Cardiac fibroblast (primary cell): ENCODE measurements around the gene POLA1.
"Not testable (repeated sequence)": the region's sequence is repeated elsewhere in the genome, so short reads cannot be mapped to it uniquely, and the experiment has no call there.

ENCODE experiments used
- DNase-seq, 2 donors: peaks; one replicate each; pipeline versions ENCODE4 v3.0.0 to v3.0.0-alpha.2; 2010; ENCODE audit warnings: low read depth in 2 of 2
- H3K4me3 ChIP-seq, 2 donors: replicated peaks in 1 of 2; 1 replicate in 1 of 2; 2 replicates in 1 of 2; pipeline ENCODE4 v1.5.1; 2011; ENCODE audit warnings: low read depth in 2 of 2, low read length in 2 of 2, mild to moderate bottlenecking in 2 of 2, moderate library complexity in 1 of 2
- TF ChIP-seq, protein P1 (sequence below): IDR thresholded peaks from one replicate; pipeline ENCODE4 v1.5.1; 2011; ENCODE audit warnings: low read depth, mild to moderate bottlenecking, low read length, inconsistent platforms

Gene POLA1

GRCh38 chrX:24782011-24782410 is 88.3 kb downstream of the POLA1 start:
- DNase-seq, result no peak
- TF ChIP-seq, protein P1, sequence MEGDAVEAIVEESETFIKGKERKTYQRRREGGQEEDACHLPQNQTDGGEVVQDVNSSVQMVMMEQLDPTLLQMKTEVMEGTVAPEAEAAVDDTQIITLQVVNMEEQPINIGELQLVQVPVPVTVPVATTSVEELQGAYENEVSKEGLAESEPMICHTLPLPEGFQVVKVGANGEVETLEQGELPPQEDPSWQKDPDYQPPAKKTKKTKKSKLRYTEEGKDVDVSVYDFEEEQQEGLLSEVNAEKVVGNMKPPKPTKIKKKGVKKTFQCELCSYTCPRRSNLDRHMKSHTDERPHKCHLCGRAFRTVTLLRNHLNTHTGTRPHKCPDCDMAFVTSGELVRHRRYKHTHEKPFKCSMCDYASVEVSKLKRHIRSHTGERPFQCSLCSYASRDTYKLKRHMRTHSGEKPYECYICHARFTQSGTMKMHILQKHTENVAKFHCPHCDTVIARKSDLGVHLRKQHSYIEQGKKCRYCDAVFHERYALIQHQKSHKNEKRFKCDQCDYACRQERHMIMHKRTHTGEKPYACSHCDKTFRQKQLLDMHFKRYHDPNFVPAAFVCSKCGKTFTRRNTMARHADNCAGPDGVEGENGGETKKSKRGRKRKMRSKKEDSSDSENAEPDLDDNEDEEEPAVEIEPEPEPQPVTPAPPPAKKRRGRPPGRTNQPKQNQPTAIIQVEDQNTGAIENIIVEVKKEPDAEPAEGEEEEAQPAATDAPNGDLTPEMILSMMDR, result no peak
- no peak overlapping the region for H3K4me3 ChIP-seq

DNA sequence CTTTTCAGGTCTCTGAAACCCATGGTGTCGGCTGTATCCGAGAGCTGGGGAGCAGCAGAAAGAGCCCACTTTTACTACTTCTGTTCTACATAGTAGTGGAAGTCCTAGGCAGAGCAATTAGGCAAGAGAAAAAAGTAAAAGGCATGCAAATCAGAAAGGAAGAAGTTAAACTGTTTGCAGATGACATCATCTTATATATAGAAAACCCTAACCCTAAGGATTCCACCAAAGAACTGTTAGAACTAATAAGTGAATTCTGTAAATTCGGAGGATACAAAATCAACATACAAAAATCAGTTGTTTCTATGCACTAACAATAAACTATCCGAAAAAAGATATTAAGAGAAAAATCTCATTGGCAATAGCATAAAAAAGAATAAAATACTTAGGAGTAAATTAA is 95.3 kb downstream of the POLA1 start:
- DNase-seq, result no peak
- TF ChIP-seq, protein P1, result no peak
- no peak overlapping the region for H3K4me3 ChIP-seq

DNA sequence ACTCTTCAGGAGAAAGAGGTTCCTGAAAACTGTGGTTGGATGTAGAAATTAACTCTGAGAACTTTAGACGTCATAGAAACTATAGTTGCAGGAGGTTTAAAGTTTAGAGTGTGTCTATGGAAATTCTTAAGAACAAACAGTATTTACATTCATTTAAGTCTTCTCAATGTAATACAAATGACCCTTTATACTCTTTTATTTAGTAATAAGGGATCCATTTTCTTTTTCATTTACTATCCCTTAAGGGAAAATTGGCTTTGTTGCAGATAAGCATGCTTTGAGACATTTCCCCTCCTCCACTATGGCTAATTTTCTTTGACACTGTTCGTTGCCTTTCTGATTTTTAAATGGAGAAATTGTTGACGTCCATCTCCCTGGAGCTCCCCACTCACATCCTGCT is 96.4 kb downstream of the POLA1 start:
- DNase-seq, result no peak
- TF ChIP-seq, protein P1, result no peak
- H3K4me3 ChIP-seq, result no peak overlapping the region

DNA sequence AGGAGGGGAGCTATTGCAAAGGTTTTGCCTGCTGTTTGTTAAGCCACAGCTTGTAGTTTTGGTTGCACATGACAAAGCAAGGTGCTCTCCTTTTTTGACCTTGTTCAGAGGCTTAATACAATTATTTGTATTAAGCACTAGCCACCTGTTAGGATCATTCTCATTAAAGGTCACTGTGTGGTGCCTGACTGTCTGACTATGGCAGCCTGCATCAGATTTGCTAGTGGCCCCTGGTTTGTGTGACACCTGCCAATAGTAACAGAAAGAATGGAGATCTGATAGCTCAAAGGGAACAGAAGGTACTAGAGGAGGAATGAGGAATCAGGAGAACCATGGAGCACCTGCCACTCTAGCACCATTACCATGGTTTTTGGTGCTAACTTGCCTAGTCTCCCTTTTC is 102.5 kb downstream of the POLA1 start:
- DNase-seq, result no peak
- TF ChIP-seq, protein P1, result no peak
- H3K4me3 ChIP-seq, result no peak overlapping the region

- no peak for DNase-seq
- TF ChIP-seq, protein P1, result no peak
- H3K4me3 ChIP-seq, result no peak overlapping the region
Measured at GRCh38 chrX:24799078-24799477, 105.4 kb downstream of the POLA1 start.

GRCh38 chrX:24799565-24799964 is 105.8 kb downstream of the POLA1 start:
- TF ChIP-seq, protein P1, result no peak
- no peak overlapping the region for H3K4me3 ChIP-seq
- DNase-seq, result no peak

GRCh38 chrX:24805201-24805600 is 111.5 kb downstream of the POLA1 start:
- TF ChIP-seq, protein P1, result no peak
- no peak overlapping the region for H3K4me3 ChIP-seq
- no peak for DNase-seq

DNA sequence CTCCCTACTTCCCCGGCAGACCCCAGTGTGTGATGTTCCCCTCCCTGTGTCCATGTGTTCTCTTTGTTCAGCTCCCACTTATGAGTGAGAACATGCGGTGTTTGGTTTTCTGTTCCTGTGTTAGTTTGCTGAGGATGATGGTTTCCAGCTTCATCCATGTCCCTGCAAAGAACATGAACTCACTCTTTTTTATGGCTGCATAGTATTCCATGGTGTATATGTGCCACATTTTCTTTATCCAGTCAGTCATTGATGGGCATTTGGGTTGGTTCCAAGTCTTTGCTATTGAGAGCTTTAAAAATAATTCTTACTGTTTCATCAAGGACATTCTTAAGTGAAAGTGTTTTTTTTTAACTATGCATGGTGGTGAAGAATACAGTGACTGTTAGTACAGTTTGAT is 126.1 kb downstream of the POLA1 start:
- DNase-seq, H3K4me3 ChIP-seq: not testable (repeated sequence)
